ENCODE data around the gene KRT28.
"Not testable (repeated sequence)": the region's sequence is repeated elsewhere in the genome, so short reads cannot be mapped to it uniquely, and the experiment has no call there.

KRT28 gene

DNA sequence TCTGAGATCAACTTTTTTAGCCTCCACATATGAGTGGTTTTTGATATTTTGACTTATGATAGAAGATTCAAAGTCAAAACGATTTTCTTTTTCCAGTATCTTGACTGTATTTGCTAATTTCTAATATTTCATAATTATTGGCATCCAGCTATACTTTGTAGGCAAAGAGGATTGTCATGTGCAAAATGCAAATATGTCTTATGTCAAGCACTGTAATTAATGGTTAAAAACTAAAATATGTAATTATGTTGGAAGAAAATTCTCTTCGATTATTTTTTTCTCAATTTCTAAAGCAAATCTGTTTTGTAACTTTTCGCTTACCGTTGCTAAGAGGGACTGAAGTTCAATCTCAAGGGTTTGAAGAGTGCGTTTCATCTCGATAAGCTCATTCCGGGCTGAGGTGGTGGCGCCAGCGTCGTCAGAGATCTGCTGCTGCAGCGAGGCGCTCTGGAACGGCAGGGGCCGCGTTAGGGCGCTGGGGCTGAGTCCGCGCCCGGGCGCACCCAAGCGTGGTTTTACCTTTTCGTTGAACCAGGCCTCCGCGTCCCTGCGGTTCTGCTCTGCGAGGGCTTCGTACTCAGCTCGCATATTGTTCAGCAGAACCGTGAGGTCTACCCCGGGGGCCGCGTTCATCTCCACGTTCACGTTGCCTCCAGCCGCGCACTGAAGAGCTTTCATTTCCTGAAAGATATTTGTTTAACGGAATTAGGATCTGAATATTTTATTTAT, 20.4 kb downstream of the KRT28 start:
- TF ChIP-seq GATA1 (IDR thresholded peaks at IDR 0.05; ENCODE audit: low read depth, low read length) (no peak), POLR2A (IDR thresholded peaks at IDR 0.05; ENCODE audit: low read length) (no peak)
- no peak for DNase-seq

DNA sequence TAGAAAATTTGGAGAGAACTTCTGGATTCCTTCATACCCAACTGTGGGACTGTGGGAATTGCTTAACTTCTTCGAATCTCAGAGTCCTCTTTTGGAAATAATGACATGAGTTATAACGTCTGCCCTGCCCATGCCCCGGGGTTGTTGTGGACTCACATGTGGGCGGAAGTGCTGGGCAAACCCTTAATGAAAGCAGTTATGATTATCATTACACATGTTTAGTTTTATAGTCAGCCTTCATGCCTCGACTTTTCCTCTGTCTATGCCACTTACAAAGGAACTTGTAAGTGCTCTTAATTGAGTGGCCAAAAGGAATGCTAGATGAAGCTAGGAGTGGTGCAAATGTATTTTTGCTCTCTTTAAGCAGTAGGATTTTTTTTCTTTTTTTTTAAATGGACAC, 21.3 kb downstream of the KRT28 start:
- no peak for DNase-seq
- TF ChIP-seq GATA1 (IDR thresholded peaks at IDR 0.05; ENCODE audit: low read depth, low read length): no peak

DNA sequence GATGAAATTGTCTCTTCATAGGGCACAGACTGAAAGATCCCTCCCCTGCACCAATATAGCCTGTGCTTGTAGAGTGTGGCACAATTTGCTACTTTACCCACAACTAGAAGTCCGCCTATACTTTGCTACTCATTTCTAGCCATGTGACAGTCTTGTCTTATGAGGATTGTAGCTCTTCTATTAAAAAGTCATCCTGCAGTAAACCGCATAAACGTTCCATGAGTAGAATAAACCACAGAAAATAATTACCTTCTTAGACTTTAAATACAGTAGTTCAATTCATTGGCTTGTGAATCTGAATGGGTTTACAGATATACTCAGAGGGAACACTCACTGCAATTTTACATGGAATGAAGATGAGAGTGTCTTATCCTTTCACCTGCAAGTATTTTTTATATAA, 21.8 kb downstream of the KRT28 start:
- TF ChIP-seq POLR2A (IDR thresholded peaks at IDR 0.05; ENCODE audit: low read length) (no peak), GATA1 (IDR thresholded peaks at IDR 0.05; ENCODE audit: low read depth, low read length) (no peak)
- DNase-seq: no peak

DNA sequence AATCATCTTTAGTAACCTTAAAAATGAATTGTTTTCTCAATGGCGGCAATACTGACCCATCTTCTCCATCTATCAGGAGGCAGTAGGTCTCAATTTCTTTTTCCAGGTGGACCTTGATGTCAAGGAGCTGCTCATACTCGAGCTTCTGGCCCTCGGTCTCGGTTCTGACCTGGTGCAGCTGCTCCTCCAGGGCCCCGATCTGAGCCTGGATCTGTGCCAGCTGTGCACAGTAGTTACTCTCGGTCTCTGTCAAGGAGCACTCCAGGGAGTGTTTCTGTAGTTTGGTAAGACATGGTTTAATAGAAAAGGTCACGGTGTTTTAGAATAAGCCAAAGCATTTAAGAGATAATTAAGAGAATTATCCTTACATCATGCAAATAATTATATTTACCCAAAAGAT, 22.3 kb downstream of the KRT28 start:
- no peak for DNase-seq
- TF ChIP-seq POLR2A (IDR thresholded peaks at IDR 0.05; ENCODE audit: low read length): no peak
- TF ChIP-seq GATA1 (IDR thresholded peaks at IDR 0.05; ENCODE audit: low read depth, low read length): no peak

DNA sequence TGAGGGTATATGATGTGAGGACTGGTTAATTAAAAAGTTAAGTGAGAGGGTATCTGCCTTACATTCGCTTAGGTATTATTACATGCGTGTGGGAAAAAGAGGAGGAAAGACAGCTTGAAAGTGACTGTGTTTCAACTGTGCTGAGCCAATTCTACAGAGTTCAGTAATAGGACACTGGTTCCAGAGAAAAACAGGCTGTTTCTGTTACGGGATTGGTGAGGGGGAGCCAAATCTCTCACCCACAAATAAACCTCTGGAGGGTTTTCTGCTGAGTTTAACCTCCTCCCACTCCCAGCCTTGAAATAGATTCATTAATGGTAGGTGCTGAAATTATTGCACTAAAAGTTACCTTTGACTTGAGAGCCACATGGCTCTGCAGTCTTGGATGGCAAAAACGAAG, 23.8 kb downstream of the KRT28 start:
- no peak for DNase-seq
- TF ChIP-seq POLR2A (IDR thresholded peaks at IDR 0.05; ENCODE audit: low read length): no peak
- no peak for TF ChIP-seq GATA1 (IDR thresholded peaks at IDR 0.05; ENCODE audit: low read depth, low read length)

DNA sequence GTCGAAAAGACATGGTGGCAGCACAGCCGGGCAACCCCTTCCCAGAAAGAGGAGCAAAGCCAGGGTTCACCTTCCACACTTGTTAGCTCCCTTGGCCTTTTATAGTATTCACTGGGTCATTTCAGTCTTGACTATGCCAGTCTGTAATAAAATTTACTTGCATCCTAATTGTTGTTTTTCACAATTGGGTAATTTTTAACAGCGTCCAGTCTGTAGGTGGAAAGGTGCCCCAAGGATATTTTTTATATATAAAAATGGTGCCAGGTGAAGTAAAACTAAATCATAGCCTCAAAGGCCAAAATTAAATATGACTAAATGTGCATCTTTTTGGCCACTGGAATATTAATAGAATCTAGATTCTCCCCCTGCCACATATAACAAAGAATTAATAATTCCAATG, 27.7 kb downstream of the KRT28 start, which contains the start of gene KRT26:
Gene KRT26, minus strand, starts transcription at position 101 of the 400 bp plus-strand sequence. Its CDS starts 88 bp downstream, at position 13.
- TF ChIP-seq GATA1 (IDR thresholded peaks at IDR 0.05; ENCODE audit: low read depth, low read length) (no peak), POLR2A (IDR thresholded peaks at IDR 0.05; ENCODE audit: low read length) (no peak)
- no peak for DNase-seq

DNA sequence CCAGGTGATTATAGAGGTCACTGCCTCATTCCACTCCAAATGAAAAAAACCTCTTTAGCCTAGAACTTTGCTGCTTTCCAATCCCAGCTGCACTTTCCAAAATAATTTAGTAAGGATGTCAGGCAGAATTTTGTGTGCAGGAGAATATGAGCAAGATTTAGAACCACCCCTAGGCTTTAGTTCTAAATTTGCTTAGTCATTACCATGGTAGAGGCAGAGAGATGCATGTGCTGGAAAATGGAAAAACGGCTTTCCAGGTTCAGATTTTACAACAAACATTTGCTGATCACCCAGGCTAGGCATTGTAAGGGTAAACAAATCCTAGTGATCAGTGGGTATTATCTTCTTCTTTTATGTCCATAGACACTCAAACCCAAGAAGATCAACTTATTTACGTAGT, 34.1 kb downstream of the KRT28 start:
- TF ChIP-seq POLR2A (IDR thresholded peaks at IDR 0.05; ENCODE audit: low read length): no peak
- TF ChIP-seq GATA1 (IDR thresholded peaks at IDR 0.05; ENCODE audit: low read depth, low read length): no peak

DNA sequence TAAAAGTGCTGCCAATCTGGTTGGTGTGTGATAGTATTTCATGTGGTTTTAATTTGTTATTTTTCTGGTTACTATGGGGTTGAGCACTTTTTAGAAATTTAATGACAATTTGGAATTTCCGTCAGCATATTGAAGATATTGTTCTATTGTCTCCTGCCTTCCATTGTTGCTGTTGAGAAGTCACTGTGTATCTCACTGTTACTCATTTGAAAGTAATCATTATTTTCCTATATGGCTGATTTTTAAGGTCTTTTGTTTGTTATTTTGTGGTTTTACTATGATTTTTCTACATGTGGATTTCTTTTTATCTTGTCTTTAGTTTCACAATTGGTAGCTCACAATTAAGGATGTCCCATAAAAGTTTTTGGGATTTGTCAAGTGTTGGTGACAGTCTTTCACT, 36.0 kb downstream of the KRT28 start:
- DNase-seq: no peak
- no peak for TF ChIP-seq GATA1 (IDR thresholded peaks at IDR 0.05; ENCODE audit: low read depth, low read length)
- TF ChIP-seq POLR2A (IDR thresholded peaks at IDR 0.05; ENCODE audit: low read length): no peak

More for the DNA sequence above, 34.1 kb downstream of the KRT28 start:
- no peak for DNase-seq

DNA sequence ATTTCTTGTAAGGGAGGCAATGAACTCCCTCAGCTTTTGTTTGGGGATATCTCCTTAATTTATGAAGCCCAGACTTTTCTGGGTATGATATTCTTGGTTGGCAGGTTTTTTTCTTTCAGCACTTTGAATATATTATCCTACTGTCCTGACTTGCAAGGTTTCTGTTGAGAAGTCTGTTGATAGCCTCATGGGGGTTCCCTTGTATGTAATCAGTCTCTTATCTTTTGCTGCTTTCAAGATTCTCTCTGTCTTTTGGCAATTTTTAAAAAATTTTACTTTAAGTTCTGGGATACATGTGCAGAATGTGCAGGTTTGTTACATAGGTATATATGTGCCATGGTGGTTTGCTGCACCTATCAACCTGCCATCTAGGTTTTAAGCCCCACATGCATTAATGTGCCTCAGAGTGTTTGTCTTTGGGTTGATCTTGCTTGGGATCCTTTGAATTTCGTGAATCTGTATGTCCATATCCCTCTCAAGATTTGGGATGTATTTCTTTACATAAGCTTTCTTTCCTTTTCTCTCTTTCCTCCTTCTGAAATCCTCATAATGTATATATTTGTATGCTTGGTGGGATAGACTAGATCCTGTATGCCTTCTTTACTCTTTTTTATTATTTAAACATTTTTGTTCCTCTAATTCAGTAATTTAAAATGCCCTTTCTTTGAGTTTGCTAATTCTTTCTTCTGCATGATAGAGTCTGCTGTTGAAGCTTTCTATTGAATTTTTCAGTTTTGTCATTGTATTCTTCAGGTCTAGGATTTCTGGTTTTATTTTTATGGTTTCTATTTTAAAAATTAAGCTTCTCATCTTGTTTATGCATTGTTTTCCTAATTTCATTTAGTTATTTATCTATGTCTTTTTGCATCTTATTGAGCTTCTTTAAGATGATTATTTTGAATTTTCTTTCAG, 39.4 kb downstream of the KRT28 start:
- no peak for TF ChIP-seq POLR2A (IDR thresholded peaks at IDR 0.05; ENCODE audit: low read length)
- TF ChIP-seq GATA1 (IDR thresholded peaks at IDR 0.05; ENCODE audit: low read depth, low read length): no peak
- DNase-seq: no peak

DNA sequence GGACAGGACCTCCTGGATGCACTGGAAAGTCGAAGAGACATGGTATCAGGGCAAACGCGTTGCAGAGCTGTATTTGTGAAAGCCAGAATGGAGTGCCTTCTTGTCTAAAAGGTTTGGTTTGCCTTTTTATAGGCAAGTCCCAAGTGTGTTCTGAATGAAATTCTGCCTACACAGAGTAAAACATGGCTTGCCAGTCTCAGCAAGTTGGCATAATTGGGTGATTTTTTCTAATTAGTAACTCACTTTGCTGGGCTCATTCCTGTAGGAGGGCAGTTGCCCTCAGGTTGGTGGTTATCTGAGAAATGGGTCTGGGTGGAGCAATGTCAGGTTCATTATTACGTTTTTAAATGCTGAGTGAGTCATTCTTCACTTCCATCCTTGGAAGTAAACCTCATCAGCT, 44.5 kb downstream of the KRT28 start, which contains the start of gene KRT25:
Gene KRT25, minus strand, starts transcription at position 101 of the 400 bp plus-strand sequence. Its CDS starts 60 bp downstream, at position 41.
- no peak for DNase-seq
- TF ChIP-seq POLR2A (IDR thresholded peaks at IDR 0.05; ENCODE audit: low read length) (no peak), GATA1 (IDR thresholded peaks at IDR 0.05; ENCODE audit: low read depth, low read length) (no peak)

DNA sequence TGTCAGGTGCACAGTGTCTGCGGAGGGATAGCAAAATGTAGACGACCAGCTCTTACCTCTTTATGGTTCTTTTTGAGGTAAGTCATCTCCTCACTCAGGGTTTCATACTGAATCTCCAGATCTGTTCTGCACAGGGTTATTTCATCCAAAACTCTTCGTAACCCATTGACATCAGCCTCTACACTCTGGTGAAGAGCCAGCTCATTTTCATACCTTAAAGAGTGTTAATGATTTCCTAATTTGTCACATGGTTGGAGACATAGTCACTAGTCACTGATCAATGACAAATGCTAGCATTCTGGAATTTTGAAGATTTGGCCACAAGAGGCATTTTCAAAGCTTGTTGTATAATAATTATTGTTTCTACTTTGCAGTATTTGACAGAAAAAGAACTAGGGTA, 46.0 kb downstream of the KRT28 start:
- no peak for DNase-seq
- TF ChIP-seq GATA1 (IDR thresholded peaks at IDR 0.05; ENCODE audit: low read depth, low read length): no peak
- no peak for TF ChIP-seq POLR2A (IDR thresholded peaks at IDR 0.05; ENCODE audit: low read length)

DNA sequence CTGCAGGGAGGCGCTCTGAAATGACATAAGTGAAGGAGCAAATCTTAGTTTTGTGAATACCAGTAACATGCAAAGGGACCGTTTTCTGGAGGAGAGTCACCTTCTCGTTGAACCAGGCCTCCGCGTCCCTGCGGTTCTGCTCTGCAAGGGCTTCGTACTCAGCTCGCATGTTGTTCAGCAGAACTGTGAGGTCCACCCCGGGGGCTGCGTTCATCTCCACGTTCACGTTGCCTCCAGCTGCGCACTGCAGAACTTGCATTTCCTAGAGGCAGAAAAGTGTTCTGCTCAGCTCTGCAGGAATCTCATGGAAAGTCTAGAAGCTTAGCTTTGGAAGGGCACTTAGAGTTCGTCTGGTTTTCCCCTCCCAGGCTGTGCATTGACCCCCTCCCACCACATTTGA, 48.7 kb downstream of the KRT28 start:
- DNase-seq: no peak
- TF ChIP-seq POLR2A (IDR thresholded peaks at IDR 0.05; ENCODE audit: low read length) (no peak), GATA1 (IDR thresholded peaks at IDR 0.05; ENCODE audit: low read depth, low read length) (no peak)

DNA sequence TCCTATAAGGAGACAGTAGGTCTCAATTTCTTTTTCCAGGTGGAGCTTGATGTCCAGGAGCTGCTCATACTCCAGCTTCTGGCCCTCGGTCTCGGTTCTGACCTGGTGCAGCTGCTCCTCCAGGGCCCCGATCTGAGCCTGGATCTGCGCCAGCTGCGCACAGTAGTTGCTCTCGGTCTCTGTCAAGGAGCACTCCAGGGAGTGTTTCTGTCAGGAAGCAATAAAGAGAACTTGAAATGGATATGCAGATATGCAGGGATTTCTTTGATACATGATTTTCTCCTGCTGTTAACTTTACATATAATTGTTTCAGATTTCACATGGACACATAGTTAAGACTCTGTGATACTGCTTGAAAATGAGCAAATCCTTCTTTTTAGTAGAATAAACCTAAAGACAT, 49.4 kb downstream of the KRT28 start:
- TF ChIP-seq GATA1 (IDR thresholded peaks at IDR 0.05; ENCODE audit: low read depth, low read length) (no peak), POLR2A (IDR thresholded peaks at IDR 0.05; ENCODE audit: low read length) (no peak)
- DNase-seq: no peak

DNA sequence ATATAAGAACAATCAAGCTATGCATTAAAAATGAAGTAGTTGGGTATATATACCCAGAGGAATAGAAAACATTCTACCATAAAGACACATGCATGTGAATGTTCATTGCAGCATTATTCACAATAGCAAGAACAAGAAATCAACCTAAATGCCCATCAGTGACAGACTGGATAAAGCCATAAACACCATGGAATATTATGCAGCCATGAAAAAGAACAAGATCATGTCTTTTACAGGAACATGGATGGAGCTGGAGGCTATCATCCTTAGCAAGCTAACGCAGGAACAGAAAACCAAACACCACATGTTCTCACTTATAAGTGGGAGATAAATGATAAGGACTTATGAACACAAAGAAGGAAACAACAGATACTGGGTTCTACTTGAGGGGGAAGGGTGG, 51.1 kb downstream of the KRT28 start:
- DNase-seq: not testable (repeated sequence)

All from erythroblast (primary cell).